Mesothelial cell of epicardium (in vitro differentiated cells): ENCODE measurements around the gene RPS27L. TPM values are rescaled to one million over a fixed set of nuclear protein-coding genes. Genes with fewer than 3 reads are reported as not detected.

Experiments
- DNase-seq, 2 experiments: peaks; one replicate each; pipeline ENCODE4 v3.0.0; 2021; ENCODE audit warnings: low spot score in 2 of 2; ENCODE audit not compliant: unreplicated experiment in 2 of 2
- H3K27ac Mint-ChIP-seq: 2 replicates; pipeline ENCODE4 v1.8.0; 2021; ENCODE audit warnings: mixed read lengths
- H3K27me3 Mint-ChIP-seq: 2 replicates; pipeline ENCODE4 v1.8.0; 2021; ENCODE audit warnings: low read depth, mixed read lengths
- H3K36me3 Mint-ChIP-seq: 2 replicates; pipeline ENCODE4 v1.8.0; 2021; ENCODE audit warnings: mixed read lengths
- H3K4me1 Mint-ChIP-seq: 2 replicates; pipeline ENCODE4 v1.8.0; 2021; ENCODE audit warnings: mixed read lengths
- H3K4me3 Mint-ChIP-seq: 2 replicates; pipeline ENCODE4 v1.8.0; 2021; ENCODE audit warnings: mild to moderate bottlenecking, moderate library complexity, mixed read lengths
- H3K9me3 Mint-ChIP-seq: 2 replicates; pipeline ENCODE4 v1.8.0; 2021; ENCODE audit warnings: mixed read lengths
- total RNA-seq: library from RNA; stranded (reverse); gene quantifications from 3 replicates; pipeline ENCODE4 v1.2.1, GENCODE V29; 2021
- TF ChIP-seq, protein P1 (sequence below): fragments of 200-600 bp; sonication (generic); IDR thresholded peaks from one replicate; pipeline ENCODE4 v1.5.0; 2021; ENCODE audit warnings: antibody characterized with exemption; ENCODE audit not compliant: unreplicated experiment

The RPS27L gene
- total RNA-seq, 1 donor from 2014 or later: 130 TPM

DNA sequence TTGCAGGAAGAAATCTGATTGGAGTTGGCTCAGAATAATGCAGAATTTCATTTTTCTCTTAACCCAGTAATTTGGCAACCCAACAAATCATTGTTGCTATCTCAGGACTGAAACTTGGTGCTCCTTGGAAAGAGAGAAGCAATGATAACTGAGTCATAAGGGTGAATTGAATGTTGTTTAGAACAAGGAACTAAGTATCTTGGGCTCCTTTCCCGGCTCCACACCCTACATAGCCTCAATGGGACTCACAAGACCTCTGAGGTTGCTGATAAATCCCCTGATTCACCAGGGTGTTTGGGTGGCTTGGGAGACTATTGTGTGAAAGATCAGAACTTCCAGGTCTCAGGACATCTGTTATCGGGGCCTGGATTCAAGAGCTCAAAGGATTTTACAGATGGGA is 24.4 kb upstream of the RPS27L start:
- TF ChIP-seq, protein P1, sequence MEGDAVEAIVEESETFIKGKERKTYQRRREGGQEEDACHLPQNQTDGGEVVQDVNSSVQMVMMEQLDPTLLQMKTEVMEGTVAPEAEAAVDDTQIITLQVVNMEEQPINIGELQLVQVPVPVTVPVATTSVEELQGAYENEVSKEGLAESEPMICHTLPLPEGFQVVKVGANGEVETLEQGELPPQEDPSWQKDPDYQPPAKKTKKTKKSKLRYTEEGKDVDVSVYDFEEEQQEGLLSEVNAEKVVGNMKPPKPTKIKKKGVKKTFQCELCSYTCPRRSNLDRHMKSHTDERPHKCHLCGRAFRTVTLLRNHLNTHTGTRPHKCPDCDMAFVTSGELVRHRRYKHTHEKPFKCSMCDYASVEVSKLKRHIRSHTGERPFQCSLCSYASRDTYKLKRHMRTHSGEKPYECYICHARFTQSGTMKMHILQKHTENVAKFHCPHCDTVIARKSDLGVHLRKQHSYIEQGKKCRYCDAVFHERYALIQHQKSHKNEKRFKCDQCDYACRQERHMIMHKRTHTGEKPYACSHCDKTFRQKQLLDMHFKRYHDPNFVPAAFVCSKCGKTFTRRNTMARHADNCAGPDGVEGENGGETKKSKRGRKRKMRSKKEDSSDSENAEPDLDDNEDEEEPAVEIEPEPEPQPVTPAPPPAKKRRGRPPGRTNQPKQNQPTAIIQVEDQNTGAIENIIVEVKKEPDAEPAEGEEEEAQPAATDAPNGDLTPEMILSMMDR: no peak
- Mint-ChIP-seq H3K4me1 (peaks cover 6% of the 10 kb centered on the region), H3K4me3 (no peak overlapping the region), H3K9me3 (no peaks in the 10 kb centered on the region), H3K27ac (no peak overlapping the region), H3K27me3 (no peaks in the 10 kb centered on the region), H3K36me3 (no peaks in the 10 kb centered on the region)
- DNase-seq: no peak

DNA sequence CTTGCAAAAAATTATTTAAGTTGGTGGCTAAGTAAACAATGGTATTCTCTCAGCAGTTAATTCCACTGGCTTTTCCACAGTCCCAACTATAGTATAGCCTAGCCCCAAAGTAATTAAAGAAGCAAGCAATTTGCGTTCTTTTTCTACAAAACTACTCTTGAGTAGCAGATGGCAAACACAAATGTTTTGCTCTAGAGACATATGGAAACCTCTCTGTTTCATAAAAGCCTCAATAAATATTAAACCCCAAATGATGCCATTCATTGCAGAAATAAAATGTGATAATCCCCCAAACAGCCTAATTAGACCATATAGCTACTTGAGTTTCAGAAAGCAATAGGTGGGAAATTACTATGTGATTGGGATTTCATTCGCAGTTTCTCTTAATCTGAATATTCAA is 23.5 kb upstream of the RPS27L start:
- peaks cover 6% of the 10 kb centered on the region for H3K4me1 Mint-ChIP-seq
- H3K27ac Mint-ChIP-seq: no peak overlapping the region
- DNase-seq: no peak
- TF ChIP-seq, protein P1: no peak
- H3K36me3 Mint-ChIP-seq: no peaks in the 10 kb centered on the region
- no peak overlapping the region for H3K4me3 Mint-ChIP-seq
- no peaks in the 10 kb centered on the region for H3K9me3 Mint-ChIP-seq
- H3K27me3 Mint-ChIP-seq: no peaks in the 10 kb centered on the region

DNA sequence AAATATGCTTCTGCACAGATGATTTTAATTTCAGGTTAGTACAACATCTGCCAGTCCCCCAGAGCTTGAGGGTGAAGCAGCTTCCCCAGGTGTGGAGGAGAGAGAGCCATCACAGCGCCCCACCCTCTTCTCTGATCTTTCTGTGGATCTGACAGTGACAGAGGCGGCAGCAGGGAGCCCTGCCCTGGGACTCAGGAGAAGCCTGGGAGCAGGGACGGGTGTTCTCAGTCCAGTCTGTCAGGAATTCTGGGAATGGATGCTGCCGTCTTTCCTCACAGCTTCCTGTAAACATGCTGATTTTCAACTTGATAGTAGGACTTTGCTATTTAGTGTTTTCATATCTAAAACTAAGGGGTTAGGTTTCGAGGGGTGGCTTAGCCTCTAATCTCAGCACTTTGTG is 20.8 kb upstream of the RPS27L start:
- Mint-ChIP-seq H3K4me1 (peaks cover 6% of the 10 kb centered on the region), H3K9me3 (no peaks in the 10 kb centered on the region), H3K27me3 (no peaks in the 10 kb centered on the region), H3K36me3 (no peaks in the 10 kb centered on the region), H3K27ac (no peak overlapping the region), H3K4me3 (no peak overlapping the region)
- TF ChIP-seq, protein P1: no peak
- DNase-seq: no peak

DNA sequence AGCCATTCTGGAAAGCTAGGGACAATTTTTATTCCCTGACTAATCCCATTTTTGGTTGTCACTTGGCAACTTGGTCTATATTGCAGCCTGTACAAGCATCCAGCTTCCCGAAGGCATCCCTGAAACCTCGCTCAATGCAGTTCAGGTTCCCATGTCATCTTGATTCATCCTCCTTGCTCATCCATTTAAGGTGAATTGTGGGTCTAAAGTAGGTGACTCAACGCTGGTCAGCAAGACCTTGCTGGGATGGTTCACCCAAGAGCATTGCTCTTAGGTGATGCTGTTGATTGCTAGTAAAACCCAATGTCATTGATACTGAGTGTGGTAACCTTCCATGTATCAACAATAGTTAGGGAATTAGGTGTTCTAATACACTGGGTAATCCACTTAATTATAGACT is 19.0 kb upstream of the RPS27L start:
- DNase-seq: no peak
- no peak overlapping the region for H3K27ac Mint-ChIP-seq
- no peaks in the 10 kb centered on the region for H3K27me3 Mint-ChIP-seq
- TF ChIP-seq, protein P1: no peak
- H3K9me3 Mint-ChIP-seq: no peaks in the 10 kb centered on the region
- no peak overlapping the region for H3K4me3 Mint-ChIP-seq
- peaks cover 6% of the 10 kb centered on the region for H3K4me1 Mint-ChIP-seq
- no peaks in the 10 kb centered on the region for H3K36me3 Mint-ChIP-seq

DNA sequence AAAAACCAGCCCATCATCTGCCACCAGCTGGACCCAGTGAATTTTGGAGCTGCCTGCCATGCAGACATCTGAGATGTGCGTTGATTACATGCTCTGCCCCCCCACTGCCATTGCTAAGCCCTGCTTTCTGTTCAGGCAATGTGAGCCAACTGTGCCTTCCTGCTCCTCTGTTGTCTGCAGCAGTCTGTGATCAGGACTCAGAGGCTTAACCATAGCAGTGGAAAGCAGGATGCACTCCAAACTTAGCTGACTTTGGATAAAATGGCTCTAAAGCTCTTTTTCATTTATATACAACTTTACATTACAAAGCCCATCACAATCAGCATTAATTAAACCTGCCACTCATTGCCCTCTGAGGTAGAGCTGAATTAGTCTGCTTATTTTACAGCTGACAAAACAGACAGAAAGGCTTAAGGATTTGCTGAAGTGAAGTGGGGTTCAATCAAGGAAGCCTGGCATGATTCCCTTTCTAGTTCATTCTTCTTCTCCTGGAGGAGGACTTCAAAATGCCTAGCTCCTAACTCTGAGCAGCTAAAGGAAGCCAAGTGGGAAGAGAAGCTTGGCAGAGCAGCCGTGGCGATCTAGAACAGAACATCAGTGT is 15.7 kb upstream of the RPS27L start:
- Mint-ChIP-seq H3K27ac (no peak overlapping the region), H3K4me1 (peaks cover 4% of the 10 kb centered on the region), H3K36me3 (no peaks in the 10 kb centered on the region), H3K4me3 (no peak overlapping the region), H3K9me3 (no peaks in the 10 kb centered on the region), H3K27me3 (no peaks in the 10 kb centered on the region)
- no peak for DNase-seq
- TF ChIP-seq, protein P1: no peak

DNA sequence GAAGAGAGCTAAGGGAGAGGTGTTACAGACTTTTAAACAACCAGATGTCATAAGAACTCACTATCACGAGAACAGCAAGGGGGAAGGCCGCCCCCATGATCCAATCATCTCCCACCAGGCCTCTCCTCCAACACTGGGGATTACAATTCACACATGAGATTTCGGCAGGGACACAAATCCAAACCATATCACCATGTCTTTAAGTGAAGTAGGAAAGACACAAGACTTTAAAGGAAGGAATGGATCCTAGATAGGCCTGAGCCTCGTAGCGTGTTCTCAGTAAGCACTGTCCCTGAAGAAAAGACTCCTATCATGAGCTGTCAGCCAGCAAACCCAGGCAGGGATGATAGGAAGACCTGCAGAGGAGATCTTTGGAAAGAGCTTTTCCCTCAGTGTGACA is 15.1 kb upstream of the RPS27L start:
- no peaks in the 10 kb centered on the region for H3K36me3 Mint-ChIP-seq
- no peak overlapping the region for H3K27ac Mint-ChIP-seq
- H3K4me3 Mint-ChIP-seq: no peak overlapping the region
- H3K9me3 Mint-ChIP-seq: no peaks in the 10 kb centered on the region
- DNase-seq: no peak
- H3K4me1 Mint-ChIP-seq: no peaks in the 10 kb centered on the region
- H3K27me3 Mint-ChIP-seq: no peaks in the 10 kb centered on the region
- TF ChIP-seq, protein P1: no peak
